ENCODE data around the gene ERI2.
"Not testable (repeated sequence)": the region's sequence is repeated elsewhere in the genome, so short reads cannot be mapped to it uniquely, and the experiment has no call there.

ERI2 gene

DNA sequence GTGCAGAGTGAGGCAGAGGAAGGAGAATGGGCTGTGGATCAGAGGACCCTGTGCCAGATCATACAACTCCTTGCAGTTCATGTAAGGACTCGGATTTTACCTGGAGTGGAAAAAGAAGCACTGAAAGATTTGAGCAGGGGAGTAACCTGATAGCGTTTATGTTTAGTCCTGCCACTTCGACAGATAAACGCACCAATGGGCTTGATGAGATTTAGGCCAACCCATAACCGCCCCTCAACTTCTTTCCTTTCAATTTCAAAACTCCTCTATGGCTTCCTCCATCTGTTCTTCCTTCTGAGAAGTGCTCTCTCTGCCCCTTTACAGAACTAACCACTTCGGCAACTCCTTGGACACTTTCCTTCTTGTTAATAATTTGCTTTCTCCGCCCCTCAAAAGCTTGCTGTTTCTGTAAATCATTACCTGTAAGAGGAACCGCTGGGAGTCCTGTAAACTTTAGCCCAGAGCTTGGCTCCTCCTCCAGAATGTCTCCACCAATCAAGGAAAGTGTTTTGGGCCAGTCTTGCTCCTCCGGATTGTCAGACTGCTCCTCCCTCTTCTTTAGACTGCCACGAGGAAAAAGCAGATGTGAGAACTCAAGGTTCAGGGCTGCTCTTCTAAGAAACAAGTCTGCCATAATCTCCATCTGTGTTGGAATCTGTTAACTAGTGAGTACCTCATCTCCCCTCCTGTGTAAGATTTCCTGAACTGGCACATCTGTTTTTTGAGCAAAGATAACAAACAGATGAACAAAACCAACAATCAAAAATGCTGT is 42.6 kb downstream of the ERI2 start, which contains the start of gene ACSM3:
Gene ACSM3, plus strand, starts transcription at position 554 of the 772 bp plus-strand sequence. CDS start 6,021 bp downstream, outside the sequence.
- peak; percentile 88 for DNase-seq

- no peak for DNase-seq
Observed at GRCh38 chr16:20762404-20763123, 43.7 kb downstream of the ERI2 start.

DNA sequence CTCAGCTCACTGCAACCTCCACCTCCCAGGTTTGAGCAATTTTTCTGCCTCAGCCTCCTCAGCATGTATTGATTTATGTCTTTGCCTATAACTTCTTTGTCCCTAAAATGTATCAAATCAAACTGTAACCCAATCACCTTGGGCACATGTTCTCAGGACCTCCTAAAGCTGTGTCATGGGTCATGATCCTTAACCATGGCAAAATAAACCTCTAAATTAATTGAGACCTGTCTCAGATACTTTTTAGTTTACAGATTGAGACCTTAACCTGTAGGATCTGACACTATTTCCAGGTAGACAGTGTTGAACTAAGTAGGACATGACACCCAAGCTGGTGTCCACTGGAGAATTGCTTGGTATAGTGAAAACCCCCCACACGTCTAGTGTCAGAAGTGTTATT is 45.1 kb downstream of the ERI2 start:
- DNase-seq = no peak

DNA sequence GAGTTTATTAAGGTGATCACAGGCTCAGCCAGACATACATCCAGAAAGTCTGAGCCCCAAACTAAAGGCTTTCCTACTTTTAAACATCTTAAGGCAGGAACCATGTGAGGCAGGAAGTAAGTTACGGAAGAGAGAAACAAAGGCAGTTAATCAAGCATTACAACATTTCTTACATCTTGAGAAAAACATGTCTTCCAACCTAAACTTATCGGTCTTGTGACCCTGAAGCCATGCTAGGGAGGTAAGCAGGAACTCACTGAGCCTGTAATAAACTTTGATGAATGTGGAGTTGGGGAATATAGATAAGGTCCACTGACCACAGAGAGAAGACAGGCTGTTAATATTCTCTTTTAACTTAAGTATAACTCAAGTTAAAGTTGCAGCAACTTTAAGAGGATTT is 45.9 kb downstream of the ERI2 start:
- DNase-seq = no peak

GRCh38 chr16:20755799-20756198 is 50.5 kb downstream of the ERI2 start:
- not testable (repeated sequence) for DNase-seq

DNA sequence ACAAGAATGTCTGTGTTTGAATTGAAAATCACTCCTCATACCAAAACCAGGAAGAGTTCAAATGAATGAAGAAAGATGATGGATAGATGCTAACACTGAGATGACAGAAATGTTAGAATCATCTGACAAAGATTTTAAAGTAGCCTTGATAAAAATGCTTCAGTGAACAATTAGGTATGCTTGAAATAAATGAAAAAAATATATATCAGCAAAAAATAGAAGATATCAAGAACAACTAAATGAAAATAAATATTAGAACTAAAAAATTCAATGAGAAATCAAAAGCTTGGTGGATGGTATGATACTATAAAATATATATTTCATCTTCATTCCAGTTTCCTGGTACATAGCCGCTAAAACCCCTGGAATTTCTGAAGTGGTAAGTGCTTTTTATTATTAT is 51.0 kb downstream of the ERI2 start:
- no peak for DNase-seq

GRCh38 chr16:20753727-20754126 is 52.5 kb downstream of the ERI2 start:
- no peak for DNase-seq

DNA sequence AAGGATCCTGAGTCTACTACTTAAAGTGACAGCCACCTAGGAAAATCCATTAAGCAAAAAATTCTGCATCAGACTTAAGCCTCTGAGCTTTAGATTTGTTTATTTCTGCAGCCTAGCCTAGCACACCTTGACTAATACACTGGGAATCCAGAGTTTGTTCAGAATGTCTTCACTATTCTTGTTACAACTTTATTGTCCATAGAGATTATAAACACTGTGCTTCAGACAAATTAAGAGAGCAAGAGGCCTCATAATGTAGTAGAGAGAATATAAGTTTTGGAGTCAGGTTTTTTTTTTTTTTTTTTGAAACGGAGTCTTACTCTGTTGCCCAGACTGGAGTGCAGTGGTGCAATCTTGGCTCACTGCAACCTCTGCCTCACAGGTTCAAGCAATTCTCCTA is 55.7 kb downstream of the ERI2 start:
- no peak for DNase-seq

DNA sequence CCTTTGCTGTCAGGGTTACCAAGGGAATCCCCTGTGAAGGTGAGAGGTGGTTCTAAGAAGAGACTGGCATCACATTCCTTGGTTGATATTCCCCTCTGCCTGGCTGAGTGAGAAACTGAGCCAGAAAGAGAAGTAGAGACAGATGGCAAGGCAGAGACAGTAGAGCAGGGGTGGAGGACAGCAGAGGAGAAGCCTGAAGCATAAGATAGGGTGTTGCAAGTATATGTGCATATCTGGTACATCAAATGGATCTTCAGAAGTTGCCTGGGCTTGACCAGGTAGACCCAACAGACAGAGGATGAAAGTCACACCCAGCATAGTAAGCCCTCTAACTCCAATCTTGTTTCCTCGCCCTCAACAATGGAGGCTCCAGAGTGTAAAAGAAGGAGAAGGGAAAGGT is 56.8 kb downstream of the ERI2 start:
- no peak for DNase-seq

GRCh38 chr16:20747030-20747816 is 59.0 kb downstream of the ERI2 start:
- DNase-seq = no peak

DNA sequence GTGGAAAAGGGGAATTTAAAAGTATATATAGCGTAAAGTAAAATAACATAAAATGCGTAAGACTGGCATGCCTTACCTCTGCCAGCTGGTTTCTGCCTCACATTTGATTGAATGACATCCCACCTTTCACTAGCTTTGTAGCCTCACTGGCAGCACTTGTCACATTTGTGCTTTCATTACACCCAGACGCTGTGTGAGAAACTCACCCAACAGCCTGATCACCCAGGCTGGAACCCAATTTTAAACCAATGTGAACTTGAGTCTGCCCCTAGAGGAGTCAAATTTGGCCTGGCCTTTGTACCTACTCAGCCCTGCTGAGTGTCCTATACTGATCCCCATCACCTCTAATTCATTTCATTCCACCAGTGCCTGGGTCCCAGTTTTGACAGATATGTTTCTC is 59.8 kb downstream of the ERI2 start:
- DNase-seq = no peak

Measured in CD4-positive, alpha-beta T cell treated with Interleukin-17A for 1 hour (primary cell).